CD14-positive monocyte (primary cell): ENCODE results near the gene LDB3. TPM values are rescaled to one million over a fixed set of nuclear protein-coding genes. Genes with fewer than 3 reads are reported as not detected.

ENCODE experiments used
- DNase-seq, 3 donors: peaks; one replicate each; pipeline ENCODE4 v3.0.0-alpha.2; 2011 to 2022
- H2AFZ ChIP-seq: 2 replicates; pipeline ENCODE4 v1.6.0; 2012; ENCODE audit warnings: mild to moderate bottlenecking, low read depth, low read length, inconsistent platforms; ENCODE audit not compliant: insufficient read depth, poor library complexity, severe bottlenecking
- H3K27ac ChIP-seq, 2 donors: 1 replicate in 1 of 2; 2 replicates in 1 of 2; pipeline ENCODE4 v1.5.1; 2012 to 2013; ENCODE audit warnings: low read length in 2 of 2, control low read depth in 1 of 2, inconsistent platforms in 1 of 2, low read depth in 1 of 2, mild to moderate bottlenecking in 1 of 2
- H3K27me3 ChIP-seq, 2 donors: one replicate each; pipeline versions ENCODE4 v1.6.0 to v1.6.1; 2011 to 2013; ENCODE audit warnings: low read length in 2 of 2; ENCODE audit not compliant: control insufficient read depth in 2 of 2, insufficient read depth in 2 of 2
- H3K36me3 ChIP-seq, 2 donors: replicated peaks in 1 of 2; 1 replicate in 1 of 2; 2 replicates in 1 of 2; pipeline versions ENCODE4 v1.5.1 to v1.6.1; 2012 to 2013; ENCODE audit warnings: low read length in 2 of 2, control low read depth in 1 of 2, inconsistent platforms in 1 of 2, mild to moderate bottlenecking in 1 of 2; ENCODE audit not compliant: insufficient read depth in 2 of 2, control insufficient read depth in 1 of 2
- H3K4me1 ChIP-seq, 2 donors: 1 replicate in 1 of 2; 2 replicates in 1 of 2; pipeline versions ENCODE4 v1.5.1 to v1.6.1; 2012 to 2013; ENCODE audit warnings: low read length in 2 of 2, control low read depth in 1 of 2, inconsistent platforms in 1 of 2, mild to moderate bottlenecking in 1 of 2, moderate library complexity in 1 of 2; ENCODE audit not compliant: insufficient read depth in 2 of 2, control insufficient read depth in 1 of 2
- H3K4me2 ChIP-seq: replicated peaks from 2 replicates; pipeline ENCODE3; 2012; ENCODE audit warnings: low read length, moderate library complexity, mild to moderate bottlenecking; ENCODE audit not compliant: poor library complexity, severe bottlenecking; ENCODE audit errors: extremely low read depth
- H3K4me3 ChIP-seq, 3 experiments: fragments of 200-600 bp in 1 of 3; sonication (generic) in 1 of 3; replicated peaks in 1 of 3; 1 replicate in 2 of 3; 2 replicates in 1 of 3; pipeline ENCODE4 v1.5.1; 2011 to 2013; ENCODE audit warnings: low read length in 3 of 3, mild to moderate bottlenecking in 3 of 3, control low read depth in 2 of 3, low read depth in 2 of 3, inconsistent platforms in 1 of 3, moderate library complexity in 1 of 3
- H3K79me2 ChIP-seq: 2 replicates; pipeline ENCODE4 v1.6.0; 2012; ENCODE audit warnings: mild to moderate bottlenecking, control low read depth, inconsistent platforms, low read length, moderate library complexity; ENCODE audit not compliant: insufficient read depth
- H3K9ac ChIP-seq: 2 replicates; pipeline ENCODE4 v1.6.0; 2017; ENCODE audit warnings: low read length, mild to moderate bottlenecking; ENCODE audit not compliant: insufficient read depth, poor library complexity, severe bottlenecking
- H3K9me3 ChIP-seq, 2 donors: replicated peaks in 1 of 2; 1 replicate in 1 of 2; 2 replicates in 1 of 2; pipeline versions ENCODE4 v1.5.1 to v1.6.1; 2012 to 2013; ENCODE audit warnings: low read length in 2 of 2, control low read depth in 1 of 2; ENCODE audit not compliant: control insufficient read depth in 1 of 2, insufficient read depth in 1 of 2
- H4K20me1 ChIP-seq: 2 replicates; pipeline ENCODE4 v1.6.0; 2012; ENCODE audit warnings: mild to moderate bottlenecking, low read length, control low read depth, moderate library complexity; ENCODE audit not compliant: insufficient read depth
- H3K27ac Mint-ChIP-seq, 7 donors: one replicate each; pipeline ENCODE4 v1.8.0; 2020; ENCODE audit warnings: mild to moderate bottlenecking in 7 of 7, mixed read lengths in 7 of 7, moderate library complexity in 6 of 7, inconsistent platforms in 2 of 7
- H3K27me3 Mint-ChIP-seq, 3 donors: one replicate each; pipeline ENCODE4 v1.8.0; 2021 to 2022; ENCODE audit warnings: low read depth in 3 of 3, mild to moderate bottlenecking in 3 of 3, mixed read lengths in 3 of 3, moderate library complexity in 3 of 3, inconsistent platforms in 1 of 3
- H3K36me3 Mint-ChIP-seq, 2 donors: one replicate each; pipeline ENCODE4 v1.8.0; 2020; ENCODE audit warnings: mixed read lengths in 2 of 2, inconsistent platforms in 1 of 2, mild to moderate bottlenecking in 1 of 2
- H3K4me1 Mint-ChIP-seq: one replicate; pipeline ENCODE4 v1.8.0; 2020; ENCODE audit warnings: mild to moderate bottlenecking, mixed read lengths
- H3K4me3 Mint-ChIP-seq, 2 donors: one replicate each; pipeline ENCODE4 v1.8.0; 2020; ENCODE audit warnings: mild to moderate bottlenecking in 2 of 2, mixed read lengths in 2 of 2, moderate library complexity in 1 of 2
- H3K9me3 Mint-ChIP-seq, 7 donors: one replicate each; pipeline ENCODE4 v1.8.0; 2020 to 2022; ENCODE audit warnings: mixed read lengths in 7 of 7, mild to moderate bottlenecking in 6 of 7, moderate library complexity in 6 of 7, inconsistent platforms in 2 of 7
- WGBS: methylation state at CpG from one replicate; pipeline ENCODE4 v1.1.5; 2013; ENCODE audit warnings: missing lambda C conversion rate; ENCODE audit not compliant: insufficient coverage; 5-methylcytosine and 5-hydroxymethylcytosine counted together
- intact Hi-C, 2 donors: fragments of 100-400 bp; cut with micrococcal nuclease; formaldehyde crosslinking; loops; one replicate each; pipeline versions ENCODE4 v1.15.0 to v1.15.1; 2023
- polyA plus RNA-seq, 3 donors: library from polyadenylated mRNA; depleted of rRNA in 1 of 3; unstranded in 2 of 3; stranded (reverse) in 1 of 3; fragments of 300-500 nt in 2 of 3; fragments of >200 nt in 1 of 3; fragmentation: Illumina TruSeq in 2 of 3; gene quantifications; 1 replicate in 2 of 3; 2 replicates in 1 of 3; pipeline ENCODE4 v1.2.3, GENCODE V29; 2012 to 2021
- TF ChIP-seq, protein P1 (sequence below): fragments of 200-600 bp; IDR thresholded peaks from one replicate; pipeline ENCODE4 v1.8.0; 2022; ENCODE audit warnings: antibody characterized with exemption, mild to moderate bottlenecking

The LDB3 gene
- polyA plus RNA-seq, 3 donors, result not detected

DNA sequence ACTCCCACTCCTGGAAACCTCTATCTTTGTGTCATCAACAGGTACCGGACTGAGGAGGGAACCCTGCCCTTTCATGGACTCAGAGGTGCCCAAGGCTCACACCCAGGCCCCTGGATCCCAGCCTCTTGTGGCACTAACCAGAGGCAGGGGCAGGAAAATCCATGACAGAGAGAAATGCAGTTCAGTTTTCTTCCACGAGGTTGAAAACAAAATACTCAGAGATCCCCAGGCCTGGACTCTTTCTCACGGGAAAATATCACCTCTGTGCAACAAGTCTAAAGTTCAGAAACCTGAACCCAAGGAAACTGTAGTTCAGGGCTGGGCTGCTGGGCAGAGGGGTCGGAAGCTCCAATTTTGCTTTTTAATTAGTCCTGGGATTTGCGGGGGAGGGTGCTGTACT lies 35.4 kb upstream of the LDB3 start:
- no peak overlapping the region for H3K4me2 ChIP-seq
- Mint-ChIP-seq H3K4me3 (peak overlapping the region in 1 of 2 donors; percentile 70), H3K27ac (no peak overlapping the region), H3K27me3 (peaks cover 40 to 49% (median 43%) of the 10 kb centered on the region in 3 donors), H3K36me3 (no peaks in the 10 kb centered on the region), H3K4me1 (peaks cover 2% of the 10 kb centered on the region), H3K9me3 (peaks cover 0 to 2% (median 0%) of the 10 kb centered on the region in 7 donors)
- intact Hi-C loops, result no loop called here
- H3K36me3 ChIP-seq, result no peaks in the 10 kb centered on the region
- TF ChIP-seq, protein P1, sequence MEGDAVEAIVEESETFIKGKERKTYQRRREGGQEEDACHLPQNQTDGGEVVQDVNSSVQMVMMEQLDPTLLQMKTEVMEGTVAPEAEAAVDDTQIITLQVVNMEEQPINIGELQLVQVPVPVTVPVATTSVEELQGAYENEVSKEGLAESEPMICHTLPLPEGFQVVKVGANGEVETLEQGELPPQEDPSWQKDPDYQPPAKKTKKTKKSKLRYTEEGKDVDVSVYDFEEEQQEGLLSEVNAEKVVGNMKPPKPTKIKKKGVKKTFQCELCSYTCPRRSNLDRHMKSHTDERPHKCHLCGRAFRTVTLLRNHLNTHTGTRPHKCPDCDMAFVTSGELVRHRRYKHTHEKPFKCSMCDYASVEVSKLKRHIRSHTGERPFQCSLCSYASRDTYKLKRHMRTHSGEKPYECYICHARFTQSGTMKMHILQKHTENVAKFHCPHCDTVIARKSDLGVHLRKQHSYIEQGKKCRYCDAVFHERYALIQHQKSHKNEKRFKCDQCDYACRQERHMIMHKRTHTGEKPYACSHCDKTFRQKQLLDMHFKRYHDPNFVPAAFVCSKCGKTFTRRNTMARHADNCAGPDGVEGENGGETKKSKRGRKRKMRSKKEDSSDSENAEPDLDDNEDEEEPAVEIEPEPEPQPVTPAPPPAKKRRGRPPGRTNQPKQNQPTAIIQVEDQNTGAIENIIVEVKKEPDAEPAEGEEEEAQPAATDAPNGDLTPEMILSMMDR, result no peak
- H3K4me1 ChIP-seq, result no peaks in the 10 kb centered on the region
- peaks cover 0 to 7% of the 10 kb centered on the region in 2 donors for H3K9me3 ChIP-seq
- DNase-seq, result no peak
- peaks cover 13 to 31% of the 10 kb centered on the region in 2 donors for H3K27me3 ChIP-seq
- 63% methylated on average over 4 of the region's 5 CpGs for WGBS
- H2AFZ ChIP-seq, result no peak overlapping the region
- H3K79me2 ChIP-seq, result no peaks in the 10 kb centered on the region
- no peak overlapping the region for H3K9ac ChIP-seq
- no peak overlapping the region for H3K27ac ChIP-seq
- no peak overlapping the region for H3K4me3 ChIP-seq
- H4K20me1 ChIP-seq, result no peaks in the 10 kb centered on the region

DNA sequence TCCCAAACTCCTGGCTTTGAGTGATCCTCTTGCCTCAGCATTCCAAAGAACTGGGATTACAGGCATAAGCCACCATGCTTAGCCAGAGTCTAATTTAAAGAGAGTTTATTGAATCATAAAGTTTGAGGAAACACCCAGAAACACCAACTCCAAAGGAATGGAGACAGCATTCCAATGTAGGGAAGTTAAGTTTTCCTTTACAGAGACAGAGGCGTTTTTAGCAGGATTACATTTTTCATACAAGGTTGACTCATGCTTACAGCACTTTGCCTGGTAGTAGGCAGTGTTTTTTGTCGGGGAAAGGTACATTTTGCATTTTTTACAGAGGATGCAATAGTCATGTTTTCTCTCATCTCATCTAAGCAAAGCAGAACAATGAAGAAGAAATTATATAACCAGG lies 32.9 kb upstream of the LDB3 start:
- Mint-ChIP-seq H3K36me3 (no peaks in the 10 kb centered on the region), H3K4me1 (peaks cover 2% of the 10 kb centered on the region), H3K9me3 (peaks cover 0 to 2% (median 0%) of the 10 kb centered on the region in 7 donors), H3K27ac (no peak overlapping the region), H3K4me3 (no peak overlapping the region), H3K27me3 (peaks cover 37 to 47% (median 44%) of the 10 kb centered on the region in 3 donors)
- H3K27me3 ChIP-seq, result peaks cover 13 to 29% of the 10 kb centered on the region in 2 donors
- no peak overlapping the region for H3K27ac ChIP-seq
- no peak overlapping the region for H3K9ac ChIP-seq
- no peak overlapping the region for H2AFZ ChIP-seq
- peaks cover 0 to 7% of the 10 kb centered on the region in 2 donors for H3K9me3 ChIP-seq
- H4K20me1 ChIP-seq, result no peaks in the 10 kb centered on the region
- H3K79me2 ChIP-seq, result no peaks in the 10 kb centered on the region
- no peaks in the 10 kb centered on the region for H3K4me1 ChIP-seq
- WGBS, result no CpG with 5 or more reads among the region's 2 CpGs
- H3K4me2 ChIP-seq, result no peak overlapping the region
- DNase-seq, result no peak
- TF ChIP-seq, protein P1, result no peak
- intact Hi-C loops, result no loop called here
- H3K4me3 ChIP-seq, result no peak overlapping the region
- no peaks in the 10 kb centered on the region for H3K36me3 ChIP-seq
